Kidney epithelial cell (primary cell): ENCODE data around the gene SORL1. TPM values are rescaled to one million over a fixed set of nuclear protein-coding genes. Genes with fewer than 3 reads are reported as not detected.
"Not testable (repeated sequence)": the region's sequence is repeated elsewhere in the genome, so short reads cannot be mapped to it uniquely, and the experiment has no call there.

ENCODE experiments used
- DNase-seq: peaks from one replicate; pipeline ENCODE4 v3.0.0-alpha.2; 2010; ENCODE audit warnings: low read depth
- H3K27me3 ChIP-seq: 2 replicates; pipeline ENCODE4 v1.6.0; 2011; ENCODE audit warnings: low read length; ENCODE audit not compliant: control insufficient read depth, insufficient read depth
- H3K36me3 ChIP-seq: 2 replicates; pipeline ENCODE4 v1.5.1; 2011; ENCODE audit warnings: low read length; ENCODE audit not compliant: control insufficient read depth, insufficient read depth
- H3K4me3 ChIP-seq: 2 replicates; pipeline ENCODE4 v1.5.1; 2011; ENCODE audit warnings: low read depth, mild to moderate bottlenecking, control low read depth, low read length
- total RNA-seq: library from RNA; depleted of rRNA; stranded (reverse); fragments of >200 nt; gene quantifications from 2 replicates; pipeline ENCODE4 v1.2.3, GENCODE V29; 2015
- TF ChIP-seq, protein P1 (sequence below): IDR thresholded peaks from 2 replicates; pipeline ENCODE4 v1.5.1; 2011; ENCODE audit warnings: mild to moderate bottlenecking, moderate library complexity, low read length, control low read depth, inconsistent platforms; ENCODE audit not compliant: insufficient read depth, poor library complexity, severe bottlenecking

Gene SORL1
- total RNA-seq, 1 donor from 2014 or later: 4.1 TPM

DNA sequence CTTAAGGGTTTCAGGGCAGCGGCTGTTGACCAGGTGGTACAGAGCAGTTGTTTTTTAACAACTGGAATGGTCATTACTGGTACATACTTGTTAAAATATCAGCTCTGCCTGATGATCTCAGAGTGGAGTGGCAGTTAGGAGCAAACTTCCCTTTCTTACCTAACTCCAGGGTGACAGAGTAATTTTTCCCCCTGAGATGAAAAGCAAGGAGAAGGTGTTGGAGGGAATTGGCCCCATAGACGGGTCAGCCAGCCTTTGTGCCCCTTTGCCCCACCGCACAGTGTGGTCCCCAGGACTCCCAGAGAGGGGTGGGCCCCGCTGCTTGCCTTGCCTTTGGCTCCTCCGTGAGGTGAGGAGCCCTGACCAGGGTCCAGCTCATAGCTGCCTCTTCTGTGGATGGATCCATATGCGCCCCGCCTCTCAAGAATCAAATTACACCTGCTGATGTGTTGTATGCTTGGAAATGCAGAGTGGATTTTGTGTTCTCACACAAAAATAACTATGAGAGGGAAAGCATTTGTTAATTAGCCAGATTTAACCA is 27.7 kb downstream of the SORL1 start:
- H3K4me3 ChIP-seq: no peak overlapping the region
- TF ChIP-seq, protein P1, sequence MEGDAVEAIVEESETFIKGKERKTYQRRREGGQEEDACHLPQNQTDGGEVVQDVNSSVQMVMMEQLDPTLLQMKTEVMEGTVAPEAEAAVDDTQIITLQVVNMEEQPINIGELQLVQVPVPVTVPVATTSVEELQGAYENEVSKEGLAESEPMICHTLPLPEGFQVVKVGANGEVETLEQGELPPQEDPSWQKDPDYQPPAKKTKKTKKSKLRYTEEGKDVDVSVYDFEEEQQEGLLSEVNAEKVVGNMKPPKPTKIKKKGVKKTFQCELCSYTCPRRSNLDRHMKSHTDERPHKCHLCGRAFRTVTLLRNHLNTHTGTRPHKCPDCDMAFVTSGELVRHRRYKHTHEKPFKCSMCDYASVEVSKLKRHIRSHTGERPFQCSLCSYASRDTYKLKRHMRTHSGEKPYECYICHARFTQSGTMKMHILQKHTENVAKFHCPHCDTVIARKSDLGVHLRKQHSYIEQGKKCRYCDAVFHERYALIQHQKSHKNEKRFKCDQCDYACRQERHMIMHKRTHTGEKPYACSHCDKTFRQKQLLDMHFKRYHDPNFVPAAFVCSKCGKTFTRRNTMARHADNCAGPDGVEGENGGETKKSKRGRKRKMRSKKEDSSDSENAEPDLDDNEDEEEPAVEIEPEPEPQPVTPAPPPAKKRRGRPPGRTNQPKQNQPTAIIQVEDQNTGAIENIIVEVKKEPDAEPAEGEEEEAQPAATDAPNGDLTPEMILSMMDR: no peak
- DNase-seq: no peak
- no peaks in the 10 kb centered on the region for H3K36me3 ChIP-seq
- H3K27me3 ChIP-seq: peaks cover 4% of the 10 kb centered on the region

DNA sequence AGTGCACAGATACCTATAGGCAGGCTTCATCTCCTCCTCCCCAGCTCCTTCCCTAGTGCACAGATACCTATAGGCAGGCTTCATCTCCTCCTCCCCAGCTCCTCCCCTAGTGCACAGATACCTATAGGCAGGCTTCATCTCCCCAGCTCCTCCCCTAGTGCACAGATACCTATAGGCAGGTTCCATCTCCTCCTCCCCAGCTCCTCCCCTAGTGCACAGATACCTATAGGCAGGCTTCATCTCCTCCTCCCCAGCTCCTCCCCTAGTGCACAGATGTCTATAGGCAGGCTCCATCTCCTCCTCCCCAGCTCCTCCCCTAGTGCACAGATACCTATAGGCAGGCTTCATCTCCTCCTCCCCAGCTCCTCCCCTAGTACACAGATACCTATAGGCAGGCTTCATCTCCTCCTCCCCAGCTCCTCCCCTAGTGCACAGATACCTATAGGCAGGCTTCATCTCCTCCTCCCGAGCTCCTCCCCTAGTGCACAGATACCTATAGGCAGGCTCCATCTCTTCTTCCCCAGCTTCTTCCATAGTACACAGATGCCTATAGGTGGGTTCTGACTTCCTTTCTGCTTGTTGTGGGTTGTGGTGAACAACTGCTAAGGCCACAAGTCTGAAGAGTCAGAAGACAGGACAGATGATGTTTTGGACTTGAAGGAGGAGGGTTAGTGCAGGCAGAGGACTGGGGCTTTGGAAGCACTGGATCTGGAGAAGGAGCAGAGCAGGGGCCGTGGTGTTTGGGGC is 29.5 kb downstream of the SORL1 start:
- H3K4me3 ChIP-seq, H3K27me3 ChIP-seq, H3K36me3 ChIP-seq, DNase-seq: not testable (repeated sequence)

DNA sequence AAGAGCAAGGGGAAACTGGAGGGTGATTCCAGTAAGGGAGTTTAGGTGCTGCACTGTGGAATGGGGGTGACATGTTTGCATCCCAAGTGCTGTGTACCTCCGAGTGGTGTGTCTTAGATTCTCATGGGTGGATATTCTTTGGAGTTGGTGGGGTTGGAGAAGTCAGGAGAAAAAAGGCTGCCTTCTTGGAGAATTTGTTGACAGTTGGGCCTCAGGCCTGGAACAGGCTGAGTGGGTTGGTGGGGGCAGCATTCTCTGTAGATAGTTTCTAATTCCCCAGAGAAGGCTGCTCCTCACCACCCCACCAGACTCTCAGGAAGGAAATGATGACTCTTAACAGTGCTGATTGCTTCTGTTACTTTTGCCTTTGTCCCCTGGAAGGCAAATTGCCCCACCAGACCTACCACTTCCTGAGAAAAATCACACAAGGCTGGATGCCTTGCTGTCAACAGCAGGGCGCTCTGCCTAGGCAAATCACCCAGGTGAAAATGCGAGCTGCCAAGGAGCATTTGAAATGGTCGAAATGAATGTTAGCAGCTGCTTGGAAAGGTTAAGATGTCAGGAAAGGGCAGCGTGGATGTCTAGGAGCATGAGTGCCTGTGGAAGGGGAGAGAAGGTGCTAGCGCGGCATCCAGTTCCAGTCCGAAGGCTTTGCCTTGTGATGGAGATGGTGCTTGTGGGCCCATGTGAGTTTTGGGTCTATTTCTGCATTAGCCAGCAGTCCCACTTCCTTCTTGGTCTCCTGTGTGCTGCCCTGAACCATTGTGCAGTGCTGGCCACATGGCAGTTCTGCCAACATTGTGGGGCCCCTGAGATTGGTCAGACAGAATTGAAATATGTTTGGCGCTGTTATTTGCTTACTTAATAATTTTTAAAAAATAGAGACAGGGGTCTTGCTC is 30.4 kb downstream of the SORL1 start:
- no peak for DNase-seq
- Histone ChIP-seq H3K4me3 (no peak overlapping the region), H3K27me3 (peaks cover 4% of the 10 kb centered on the region), H3K36me3 (no peaks in the 10 kb centered on the region)
- TF ChIP-seq, protein P1: no peak

DNA sequence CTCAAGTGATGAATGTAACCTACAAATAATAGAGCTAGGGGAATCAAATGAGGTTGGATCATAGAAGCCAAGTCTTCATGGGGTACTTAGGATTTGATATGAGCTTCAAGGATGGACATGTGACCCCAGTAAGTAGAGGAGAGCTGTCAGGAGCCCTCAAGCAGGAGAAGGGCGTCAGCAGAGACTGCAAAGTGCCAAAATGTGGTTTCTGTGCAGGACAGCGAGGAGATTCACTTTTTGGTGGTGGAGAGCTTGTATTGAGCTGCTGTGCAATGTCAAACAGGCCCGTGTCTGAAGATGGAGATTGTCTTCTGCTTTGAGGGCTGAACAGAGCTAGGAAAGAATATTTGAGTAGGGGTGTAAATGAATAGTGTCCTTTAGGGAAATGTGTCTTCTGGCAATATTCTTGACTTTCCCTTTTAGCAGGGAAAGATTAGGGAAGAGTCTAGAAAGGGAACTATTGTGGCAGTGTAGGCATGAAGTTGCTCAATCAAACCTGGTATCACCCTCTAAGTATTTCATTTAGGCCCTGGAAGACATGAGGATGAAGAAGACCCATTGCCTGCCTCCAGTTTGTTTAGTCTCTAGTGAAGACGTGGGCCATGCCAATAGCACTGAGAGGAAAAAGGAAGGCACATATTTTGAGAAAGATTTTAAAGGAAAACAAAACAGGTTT is 31.8 kb downstream of the SORL1 start:
- Histone ChIP-seq H3K36me3 (no peaks in the 10 kb centered on the region), H3K4me3 (no peak overlapping the region), H3K27me3 (no peaks in the 10 kb centered on the region)
- DNase-seq: no peak
- TF ChIP-seq, protein P1: no peak

DNA sequence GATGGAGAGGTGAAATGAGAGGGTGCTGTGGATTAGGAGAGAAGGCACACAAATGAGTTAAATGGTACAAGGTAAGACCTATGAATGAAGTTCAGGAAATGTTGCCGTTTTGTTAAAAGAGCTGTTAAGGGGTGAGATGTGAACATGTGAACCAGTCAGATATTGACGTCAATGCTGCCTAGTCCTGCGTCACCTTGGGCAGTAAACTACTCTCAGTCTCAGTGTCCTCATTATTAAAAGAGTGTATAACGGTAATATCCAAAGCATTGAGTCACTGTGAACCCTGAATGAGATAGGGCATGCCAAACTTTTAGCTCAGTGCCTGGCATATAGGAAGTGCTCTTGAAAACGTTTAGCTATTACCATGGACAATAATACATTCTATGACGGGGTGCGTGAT is 33.1 kb downstream of the SORL1 start:
- no peak overlapping the region for H3K4me3 ChIP-seq
- TF ChIP-seq, protein P1: no peak
- no peak for DNase-seq
- no peaks in the 10 kb centered on the region for H3K27me3 ChIP-seq
- no peaks in the 10 kb centered on the region for H3K36me3 ChIP-seq

DNA sequence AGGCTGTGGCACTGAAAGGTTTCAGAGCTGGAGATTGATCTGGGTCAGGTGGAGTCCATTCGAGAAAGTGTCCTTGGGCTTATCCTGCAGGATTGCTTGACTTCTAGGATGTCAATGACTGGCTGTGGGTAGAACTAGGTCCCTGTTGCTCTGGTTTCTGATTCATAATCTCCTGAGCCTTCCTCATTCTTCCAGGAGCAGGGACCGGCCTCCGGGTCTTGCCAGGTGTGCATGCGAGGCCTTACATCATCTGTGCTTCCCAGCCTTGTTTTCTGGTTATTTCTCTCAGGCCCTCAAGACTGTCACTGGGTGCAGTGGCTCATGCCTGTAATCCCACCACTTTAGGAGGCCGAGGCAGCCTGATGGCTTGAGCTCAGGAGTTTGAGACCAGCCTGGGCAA is 33.9 kb downstream of the SORL1 start:
- TF ChIP-seq, protein P1: no peak

More for the DNA sequence above, 33.9 kb downstream of the SORL1 start:
- Histone ChIP-seq H3K4me3 (no peak overlapping the region), H3K27me3 (no peaks in the 10 kb centered on the region), H3K36me3 (no peaks in the 10 kb centered on the region)
- DNase-seq: no peak
